Bronchial smooth muscle cell (primary cell): ENCODE measurements around the gene HRAS. TPM values are rescaled to one million over a fixed set of nuclear protein-coding genes. Genes with fewer than 3 reads are reported as not detected.

Experiments
- total RNA-seq: library from RNA; depleted of rRNA; stranded (reverse); fragments of >200 nt; gene quantifications from 2 replicates; pipeline ENCODE4 v1.2.1, GENCODE V29; 2014

The HRAS gene
- total RNA-seq, result 68.8 and 70.8 TPM in 2 replicates

DNA sequence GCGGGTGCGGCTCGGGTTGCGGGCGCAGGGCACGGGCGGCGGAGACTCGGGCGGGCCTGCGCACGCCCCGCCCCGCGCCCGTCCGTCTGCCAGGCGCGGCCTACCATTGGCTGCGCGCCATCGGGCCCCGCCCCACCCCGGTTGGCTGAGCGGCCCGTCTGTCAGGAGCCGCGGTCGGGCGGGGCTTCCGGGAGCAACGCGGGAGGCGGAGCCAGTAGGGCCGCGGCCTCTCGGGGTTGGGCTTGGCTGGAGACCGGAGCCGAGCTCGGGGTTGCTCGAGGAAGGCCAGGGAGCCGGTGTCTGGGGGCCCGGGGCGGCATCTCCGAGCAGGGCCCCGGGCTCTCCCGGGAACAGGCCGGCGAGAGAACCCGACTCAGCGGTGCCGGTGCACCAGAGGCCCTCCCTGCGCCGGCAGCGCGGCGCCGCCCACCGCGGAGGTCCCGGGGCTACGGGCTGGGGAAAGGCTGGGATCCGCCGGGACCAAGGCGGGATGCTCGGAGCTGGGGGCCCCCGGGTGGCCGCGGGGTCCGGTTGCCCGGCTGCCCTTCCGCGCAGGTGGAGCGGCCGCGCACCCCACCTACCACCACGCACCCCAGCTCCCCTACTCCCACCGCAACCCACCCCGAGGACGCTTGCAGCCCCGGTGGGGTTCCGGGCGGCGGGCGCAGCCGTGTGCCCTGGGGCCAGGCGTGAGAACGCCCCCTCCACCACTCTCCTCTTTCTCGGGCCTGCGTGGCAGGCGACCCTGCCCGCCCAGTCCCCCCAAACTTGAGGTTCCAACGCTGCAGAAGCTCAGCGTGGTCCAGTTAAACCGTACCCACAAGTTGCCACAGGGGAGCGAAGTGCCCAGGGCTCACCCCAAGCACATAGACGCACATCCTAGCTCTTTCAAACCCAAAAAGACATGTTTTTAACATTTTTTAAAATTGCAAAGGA is at the start of gene HRAS:
Gene HRAS, minus strand, starts transcription at position 58 of the 936 bp plus-strand sequence.

DNA sequence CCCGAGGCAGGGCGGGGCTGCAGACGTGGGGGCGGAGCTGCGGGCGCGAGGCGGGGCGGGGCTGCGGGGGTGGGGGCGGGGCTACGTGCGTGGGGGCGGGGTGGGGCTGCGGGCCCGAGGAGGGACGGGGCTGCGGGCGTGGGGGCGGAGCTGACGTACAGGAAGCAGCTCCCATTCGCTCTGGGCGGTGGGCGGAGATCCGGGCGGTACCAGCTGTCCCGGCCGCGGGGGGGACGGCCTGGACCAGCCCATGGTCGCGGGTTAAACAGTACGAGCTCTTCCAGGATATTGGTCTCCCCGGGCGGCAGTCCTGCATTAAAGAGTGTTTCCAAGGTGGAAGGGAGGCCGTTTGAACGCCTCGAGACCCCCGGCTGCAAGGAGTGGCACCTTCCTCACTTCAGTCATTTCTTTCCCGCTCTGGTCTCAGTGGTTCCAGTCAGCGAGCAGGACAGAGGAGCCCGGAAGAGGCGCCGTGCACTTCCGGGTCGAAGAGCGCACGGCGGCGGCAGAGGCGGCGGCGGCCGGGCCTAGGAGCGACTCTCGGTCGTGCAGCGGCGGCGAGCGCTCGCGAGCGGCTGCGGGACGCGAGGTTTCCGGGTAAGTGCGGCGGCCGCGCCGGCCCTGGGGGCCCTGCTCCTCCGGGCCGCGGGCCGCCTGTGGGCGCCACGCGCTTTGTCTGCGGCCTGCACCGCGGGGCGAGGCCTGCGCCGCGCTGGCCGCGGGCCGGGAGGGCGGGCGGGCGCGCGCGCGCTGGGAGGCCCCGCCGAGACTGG is 40.8 kb upstream of the HRAS start, which contains the start of gene PHRF1:
Gene PHRF1, plus strand, starts transcription at position 475 of the 773 bp plus-strand sequence. CDS start 5,043 bp downstream, outside the sequence.

DNA sequence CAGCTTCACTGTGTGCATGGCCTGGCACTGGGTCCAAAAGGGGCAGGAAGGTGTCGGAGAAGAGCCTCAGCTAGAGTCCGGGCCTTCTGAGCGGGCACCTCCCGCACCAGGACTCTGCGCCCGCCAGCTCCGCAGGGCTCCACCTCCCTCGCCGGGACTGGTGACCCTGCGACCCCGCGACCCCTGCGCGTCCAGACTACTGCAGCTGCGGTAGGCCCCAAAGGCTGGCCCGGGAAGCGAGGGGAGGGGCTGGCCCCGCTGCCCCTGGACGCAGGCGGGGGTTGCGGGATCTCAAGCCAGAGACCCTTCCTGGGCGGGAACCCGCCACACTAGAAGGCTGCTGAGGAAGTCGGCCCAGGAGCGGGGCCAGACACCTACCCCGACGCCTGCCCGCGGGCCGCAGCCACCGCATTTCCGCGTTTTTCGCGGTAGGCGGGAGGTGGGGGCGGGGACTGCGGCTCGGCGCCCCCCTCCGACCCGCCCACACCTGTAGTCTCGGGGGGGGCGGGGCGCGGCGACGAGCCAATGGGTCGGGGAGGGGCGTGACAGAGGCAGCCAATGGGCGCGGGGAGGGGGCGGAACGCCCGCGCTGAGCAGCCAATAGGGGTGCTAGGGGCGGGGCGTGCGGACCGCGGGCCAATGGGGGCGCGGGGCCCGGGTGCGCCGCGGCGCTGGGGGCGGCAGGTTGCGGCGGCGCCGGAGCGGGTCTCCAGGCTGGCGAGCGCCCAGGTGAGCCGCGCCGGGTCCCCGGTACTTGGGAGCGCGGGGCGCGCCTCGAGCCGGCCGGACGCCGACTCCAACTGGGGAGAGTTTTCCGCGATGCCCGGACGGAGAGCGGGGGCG is 25.1 kb upstream of the HRAS start, which contains the start of the genes LMNTD2 and RASSF7:
Gene LMNTD2, minus strand, starts transcription at position 434 of the 843 bp plus-strand sequence. Its CDS starts 22 bp downstream, at position 412.
Gene RASSF7, plus strand, starts transcription at position 666 of the 843 bp plus-strand sequence. CDS start 799 bp downstream, outside the sequence.

DNA sequence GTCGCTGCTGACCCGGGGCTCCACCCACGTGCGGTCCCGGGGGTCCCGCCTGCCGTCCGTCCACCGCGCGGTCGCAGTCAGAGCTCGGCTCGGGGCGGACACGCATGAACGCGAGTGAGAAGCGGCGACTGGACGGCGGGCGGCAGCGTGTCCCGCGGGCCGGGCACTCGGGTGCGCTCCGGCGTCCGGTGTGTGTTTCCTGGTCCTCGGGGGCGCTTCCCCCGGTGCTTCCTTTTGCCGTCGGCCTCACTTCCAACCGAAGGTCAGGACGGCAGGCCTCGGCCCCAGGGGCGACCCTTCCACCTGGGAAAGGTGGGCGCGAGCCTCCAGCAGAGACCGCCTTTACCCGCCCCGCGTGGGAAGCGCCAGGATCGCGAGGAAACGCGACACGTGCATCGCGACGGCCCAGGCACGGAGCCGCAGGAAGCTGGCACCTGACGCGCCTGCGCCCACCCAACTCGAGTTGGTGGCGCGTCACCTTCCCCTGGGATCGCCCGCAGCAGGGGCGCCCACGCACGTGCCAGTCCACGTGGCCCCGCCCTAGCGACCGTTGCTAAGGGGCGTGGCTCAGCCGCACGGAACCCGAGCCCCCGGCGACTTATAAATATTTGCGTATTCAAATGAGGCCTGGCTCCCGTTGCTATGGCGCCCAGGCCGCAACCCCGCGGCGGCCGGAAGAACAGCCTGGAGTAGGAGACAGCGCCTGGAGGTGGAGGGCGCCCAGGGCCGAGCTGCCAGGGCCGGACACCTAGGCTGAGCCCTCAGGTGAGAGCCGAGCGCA is 1.7 kb upstream of the HRAS start, which contains the start of gene LRRC56:
Gene LRRC56, plus strand, starts transcription at position 687 of the 781 bp plus-strand sequence. CDS start 3,158 bp downstream, outside the sequence.

DNA sequence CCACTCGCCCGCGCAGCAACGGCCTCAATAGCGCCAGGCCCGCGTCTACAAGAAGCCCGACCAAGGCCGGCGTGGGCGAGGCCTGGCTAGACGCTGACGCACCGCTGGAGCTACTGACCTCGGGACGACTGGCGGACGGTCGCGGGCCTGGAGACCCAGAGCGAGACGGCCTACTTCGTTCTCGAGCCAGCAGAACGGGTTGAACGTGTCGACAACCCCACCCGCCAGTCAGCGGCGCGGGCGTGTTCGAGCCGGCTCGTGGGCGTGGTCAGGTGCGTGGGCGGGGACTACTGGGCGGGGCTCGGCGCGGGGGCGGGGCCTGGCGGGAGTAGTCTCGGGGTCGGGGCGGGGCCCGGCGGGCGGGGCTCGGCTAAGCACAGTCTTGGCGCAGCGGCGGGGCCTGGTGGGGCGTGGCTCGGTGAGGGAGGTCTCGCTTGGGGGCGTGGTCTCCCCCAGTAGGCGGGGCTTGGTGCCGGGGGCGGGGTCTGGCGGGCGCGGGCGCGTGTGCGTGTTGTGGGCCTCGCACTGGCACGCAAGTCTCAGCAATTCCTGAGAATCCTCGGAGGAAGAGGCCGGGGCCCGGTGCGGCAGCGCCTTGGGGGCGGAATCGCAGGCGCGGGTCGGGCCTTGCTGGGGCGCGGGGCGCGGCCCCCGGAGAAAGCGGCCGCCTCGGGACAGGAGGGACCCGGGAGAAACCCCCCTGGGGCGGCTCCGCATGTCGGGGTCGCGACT is 28.2 kb downstream of the HRAS start, which contains the start of gene RNH1:
Gene RNH1, minus strand, starts transcription at position 248 of the 732 bp plus-strand sequence. CDS start 5,080 bp downstream, outside the sequence.

Other genes starting within 250 kb of the HRAS start
- gene PGGHG, start 246.4 kb downstream of the HRAS start, total RNA-seq, result 5.8 and 9.6 TPM in 2 replicates
- gene IFITM5, start 236.1 kb downstream of the HRAS start, total RNA-seq, result not detected in 2 replicates
- gene IFITM2, start 227.8 kb downstream of the HRAS start, total RNA-seq, result 18.9 and 32.1 TPM in 2 replicates
- gene IFITM1, start 221.5 kb downstream of the HRAS start, total RNA-seq, result 20.1 and 20.8 TPM in 2 replicates
- gene IFITM3, start 214.7 kb downstream of the HRAS start, total RNA-seq, result 32.5 and 56.2 TPM in 2 replicates
- 4.5 and 4.9 TPM in 2 replicates for gene B4GALNT4, start 166.1 kb downstream of the HRAS start, total RNA-seq
- gene PKP3, start 141.4 kb downstream of the HRAS start, total RNA-seq, result 1.5 and 3.2 TPM in 2 replicates
- gene SIGIRR, start 120.6 kb downstream of the HRAS start, total RNA-seq, result 9.3 and 16.5 TPM in 2 replicates
- under 0.01 TPM in 1 of 2 replicates, not detected in the other for gene ANO9, start 93.6 kb downstream of the HRAS start, total RNA-seq
- 34.9 and 37.8 TPM in 2 replicates for gene PTDSS2, start 85.3 kb downstream of the HRAS start, total RNA-seq
- gene RNH1, start 28.3 kb downstream of the HRAS start, total RNA-seq, result 385 and 511 TPM in 2 replicates
- 0.95 and 1.0 TPM in 2 replicates for gene LRRC56, start 2.0 kb upstream of the HRAS start, total RNA-seq
- gene LMNTD2, start 25.2 kb upstream of the HRAS start, total RNA-seq, result 0.47 TPM in 1 of 2 replicates, not detected in the other
- 0.34 and 2.0 TPM in 2 replicates for gene RASSF7, start 25.4 kb upstream of the HRAS start, total RNA-seq
- 17.9 and 18.0 TPM in 2 replicates for gene PHRF1, start 40.9 kb upstream of the HRAS start, total RNA-seq
- gene IRF7, start 80.4 kb upstream of the HRAS start, total RNA-seq, result 4.9 and 5.8 TPM in 2 replicates
- gene CDHR5, start 89.4 kb upstream of the HRAS start, total RNA-seq, result not detected in 2 replicates
- gene SCT, start 91.6 kb upstream of the HRAS start, total RNA-seq, result 0.43 and 0.47 TPM in 2 replicates
- under 0.01 TPM in 1 of 2 replicates, not detected in the other for gene DRD4, start 101.7 kb upstream of the HRAS start, total RNA-seq
- 28.7 and 43.7 TPM in 2 replicates for gene DEAF1, start 159.6 kb upstream of the HRAS start, total RNA-seq
- gene TMEM80, start 160.2 kb upstream of the HRAS start, total RNA-seq, result 3.8 and 5.8 TPM in 2 replicates
- 64.5 and 88.6 TPM in 2 replicates for gene EPS8L2, start 170.7 kb upstream of the HRAS start, total RNA-seq
- gene TALDO1, start 211.9 kb upstream of the HRAS start, total RNA-seq, result 127 and 174 TPM in 2 replicates
- gene GATD1, start 241.9 kb upstream of the HRAS start, total RNA-seq, result 20.5 and 20.8 TPM in 2 replicates